Pancreas (tissue), 10 donors: Measurements from ENCODE around the gene PHKG2. TPM values are rescaled to one million over a fixed set of nuclear protein-coding genes. Genes with fewer than 3 reads are reported as not detected.
A peak's percentile ranks its signal among the peaks of the same experiment; 100 is the strongest.

ENCODE experiments used
- ATAC-seq, 4 donors: fragments of 200-7000 bp; cut with Tn5 transposase; one replicate each; pipeline versions ENCODE4 v1.8.0 to v1.9.1; 2020; ENCODE audit warnings: mild to moderate bottlenecking in 4 of 4, moderate library complexity in 4 of 4
- DNase-seq, 6 donors: peaks; one replicate each; pipeline ENCODE4 v3.0.0-alpha.2; 2020
- FAIRE-seq: peaks from 2 replicates; lab custom pipeline; 2012; peaks lifted over from hg19 to GRCh38; lab: Jason Lieb, UNC
- H3K27ac ChIP-seq, 4 donors: fragments of 200-600 bp; sonication (generic); 1 replicate in 3 of 4; 2 replicates in 1 of 4; pipeline versions ENCODE4 v1.5.0 to v1.8.0; 2020
- H3K27me3 ChIP-seq, 4 donors: fragments of 200-600 bp; one replicate each; pipeline ENCODE4 v1.8.0; 2021
- H3K36me3 ChIP-seq, 3 donors: fragments of 200-600 bp; sonication (generic) in 1 of 3; one replicate each; pipeline versions ENCODE4 v1.5.0 to v1.8.0; 2020 to 2021
- H3K4me1 ChIP-seq, 3 donors: fragments of 200-600 bp; one replicate each; pipeline ENCODE4 v1.8.0; 2021
- H3K4me3 ChIP-seq, 4 donors: fragments of 200-600 bp; sonication (generic) in 2 of 4; one replicate each; pipeline versions ENCODE4 v1.5.0 to v1.8.0; 2020 to 2021
- H3K9me3 ChIP-seq, 4 donors: fragments of 200-600 bp; one replicate each; pipeline ENCODE4 v1.8.0; 2021
- WGBS, 2 donors: extraction: QIAGEN DNeasy Blood & Tissue Kit; methylation state at CpG; one replicate each; pipeline ENCODE4 v1.1.7; 2013; 5-methylcytosine and 5-hydroxymethylcytosine counted together
- intact Hi-C, 3 donors: fragments of 100-400 bp; cut with DNase I; formaldehyde crosslinking; loops; one replicate each; pipeline versions ENCODE4 v1.11.1 to v1.14.2; 2022
- polyA plus RNA-seq, 2 donors: library from polyadenylated mRNA; stranded (reverse); fragments of 200-250 nt; gene quantifications; one replicate each; pipeline ENCODE4 v1.2.3, GENCODE V29; 2013
- total RNA-seq, 6 donors: library from RNA; stranded (reverse); fragmentation: NEBNext Ultra II Directional in 4 of 6; extraction: Animal tissue kit (Norgen Biotek cat#: 25700) in 4 of 6; gene quantifications; one replicate each; pipeline versions ENCODE4 v1.2.1 to v1.2.4, GENCODE V29; 2021 to 2023
- TF ChIP-seq, protein P1 (sequence below), 4 donors: fragments of 200-600 bp; sonication (generic) in 3 of 4; IDR thresholded peaks; one replicate each; pipeline versions ENCODE4 v1.5.0 to v1.8.0; 2021; ENCODE audit warnings: antibody characterized with exemption in 4 of 4
- donor health status: healthy with polysubstance abuse.
- donor health status: DM: no; HTN: no; CAD: no; lungs with moderate emphysema.
- donor health status: DM: no; HTN: no; CAD: no.
- donor health status: control.
- donor health status: control.
- donor health status: Bipolar disorder and iron deficiency.
- donor health status: DM: yes; HTN: yes; CAD: no.
- donor health status: DM: no; HTN: no; CAD: no.
- donor health status: DM: no; HTN: no; CAD: no.
- donor health status: DM: yes; HTN: yes; CAD: no.

Gene PHKG2
- total and polyA plus RNA-seq, 8 donors = 7.9 to 42.3 (median 11.4) TPM

DNA sequence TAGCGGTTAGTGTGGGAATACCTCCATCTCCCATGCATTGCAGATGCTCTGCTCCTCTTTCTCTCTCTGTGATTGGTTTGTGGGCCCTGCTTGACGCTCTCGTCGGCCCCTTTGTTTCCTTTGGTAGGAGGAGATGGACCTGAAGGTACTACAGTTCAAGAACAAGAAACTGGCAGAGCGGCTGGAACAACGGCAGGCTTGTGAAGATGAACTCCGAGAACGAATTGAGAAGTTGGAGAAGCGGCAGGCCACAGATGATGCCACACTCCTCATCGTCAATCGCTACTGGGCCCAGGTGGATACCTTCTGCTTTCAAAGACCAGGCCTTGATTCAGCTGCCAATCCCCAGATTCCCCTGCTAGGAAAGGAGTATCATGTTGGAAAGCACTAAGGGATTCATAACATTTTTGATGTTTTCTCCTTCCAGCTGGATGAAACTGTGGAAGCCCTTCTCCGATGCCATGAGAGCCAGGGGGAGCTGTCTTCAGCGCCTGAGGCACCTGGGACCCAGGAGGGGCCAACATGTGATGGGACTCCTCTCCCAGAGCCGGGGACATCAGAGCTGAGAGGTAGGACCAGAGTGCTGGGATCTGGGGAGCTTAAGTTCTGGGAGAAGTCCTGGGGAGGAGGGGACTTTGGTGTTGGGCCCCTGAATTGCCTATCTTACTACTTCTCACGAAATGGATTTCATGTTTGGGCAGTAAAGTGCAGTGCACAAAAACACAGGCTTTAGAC, 14.9 kb downstream of the PHKG2 start:
- Histone ChIP-seq H3K27ac (peak overlapping the region in 1 of 4 donors; percentile 79), H3K27me3 (no peaks in the 10 kb centered on the region), H3K4me1 (peaks cover 7 to 18% (median 13%) of the 10 kb centered on the region in 3 donors), H3K36me3 (peaks cover 17 to 42% (median 35%) of the 10 kb centered on the region in 3 donors), H3K9me3 (no peaks in the 10 kb centered on the region), H3K4me3 (peak overlapping the region in 3 of 4 donors; percentile 67 to 91 (median 89))
- TF ChIP-seq, protein P1, sequence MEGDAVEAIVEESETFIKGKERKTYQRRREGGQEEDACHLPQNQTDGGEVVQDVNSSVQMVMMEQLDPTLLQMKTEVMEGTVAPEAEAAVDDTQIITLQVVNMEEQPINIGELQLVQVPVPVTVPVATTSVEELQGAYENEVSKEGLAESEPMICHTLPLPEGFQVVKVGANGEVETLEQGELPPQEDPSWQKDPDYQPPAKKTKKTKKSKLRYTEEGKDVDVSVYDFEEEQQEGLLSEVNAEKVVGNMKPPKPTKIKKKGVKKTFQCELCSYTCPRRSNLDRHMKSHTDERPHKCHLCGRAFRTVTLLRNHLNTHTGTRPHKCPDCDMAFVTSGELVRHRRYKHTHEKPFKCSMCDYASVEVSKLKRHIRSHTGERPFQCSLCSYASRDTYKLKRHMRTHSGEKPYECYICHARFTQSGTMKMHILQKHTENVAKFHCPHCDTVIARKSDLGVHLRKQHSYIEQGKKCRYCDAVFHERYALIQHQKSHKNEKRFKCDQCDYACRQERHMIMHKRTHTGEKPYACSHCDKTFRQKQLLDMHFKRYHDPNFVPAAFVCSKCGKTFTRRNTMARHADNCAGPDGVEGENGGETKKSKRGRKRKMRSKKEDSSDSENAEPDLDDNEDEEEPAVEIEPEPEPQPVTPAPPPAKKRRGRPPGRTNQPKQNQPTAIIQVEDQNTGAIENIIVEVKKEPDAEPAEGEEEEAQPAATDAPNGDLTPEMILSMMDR (IDR thresholded peaks at IDR 0.05) = no peak
- no peak for ATAC-seq
- no peak for FAIRE-seq
- DNase-seq = peak in 1 of 6 donors; percentile 37
- 45 to 50% methylated on average over 15 of the region's 15 CpGs for WGBS, 2 donors
- intact Hi-C loops = loop anchor here in 1 of 3 donors (10.0 kb wide), 1 partner anchor 112 kb away; no protein-coding TSS in a partner anchor

DNA sequence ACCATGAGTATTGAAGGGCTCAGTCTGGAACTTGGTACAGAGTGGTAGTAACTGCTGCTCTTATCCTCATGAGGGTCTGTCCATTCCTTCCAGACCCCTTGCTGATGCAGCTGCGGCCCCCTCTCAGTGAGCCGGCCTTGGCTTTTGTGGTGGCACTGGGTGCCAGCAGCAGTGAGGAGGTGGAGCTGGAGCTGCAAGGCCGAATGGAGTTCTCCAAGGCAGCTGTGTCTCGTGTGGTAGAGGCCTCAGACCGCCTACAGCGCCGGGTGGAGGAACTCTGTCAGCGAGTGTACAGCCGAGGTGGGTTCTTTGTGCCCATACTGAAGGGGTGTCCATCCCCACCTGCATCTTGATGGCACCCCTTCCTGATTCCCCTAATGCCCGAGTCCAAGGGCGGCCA, 15.9 kb downstream of the PHKG2 start:
- 82 to 91% methylated on average over 11 of the region's 11 CpGs for WGBS, 2 donors
- no peak for ATAC-seq
- no peaks in the 10 kb centered on the region for H3K9me3 ChIP-seq
- peaks cover 7 to 18% (median 13%) of the 10 kb centered on the region in 3 donors for H3K4me1 ChIP-seq
- TF ChIP-seq, protein P1 (IDR thresholded peaks at IDR 0.05) = no peak
- H3K27ac ChIP-seq = no peak overlapping the region
- no peaks in the 10 kb centered on the region for H3K27me3 ChIP-seq
- no peak overlapping the region for H3K4me3 ChIP-seq
- peaks cover 17 to 51% (median 44%) of the 10 kb centered on the region in 3 donors for H3K36me3 ChIP-seq
- peak in 1 of 6 donors; percentile 44 for DNase-seq
- intact Hi-C loops = loop anchor here in 1 of 3 donors (10.0 kb wide), 1 partner anchor 111 kb away; no protein-coding TSS in a partner anchor
- no peak for FAIRE-seq

DNA sequence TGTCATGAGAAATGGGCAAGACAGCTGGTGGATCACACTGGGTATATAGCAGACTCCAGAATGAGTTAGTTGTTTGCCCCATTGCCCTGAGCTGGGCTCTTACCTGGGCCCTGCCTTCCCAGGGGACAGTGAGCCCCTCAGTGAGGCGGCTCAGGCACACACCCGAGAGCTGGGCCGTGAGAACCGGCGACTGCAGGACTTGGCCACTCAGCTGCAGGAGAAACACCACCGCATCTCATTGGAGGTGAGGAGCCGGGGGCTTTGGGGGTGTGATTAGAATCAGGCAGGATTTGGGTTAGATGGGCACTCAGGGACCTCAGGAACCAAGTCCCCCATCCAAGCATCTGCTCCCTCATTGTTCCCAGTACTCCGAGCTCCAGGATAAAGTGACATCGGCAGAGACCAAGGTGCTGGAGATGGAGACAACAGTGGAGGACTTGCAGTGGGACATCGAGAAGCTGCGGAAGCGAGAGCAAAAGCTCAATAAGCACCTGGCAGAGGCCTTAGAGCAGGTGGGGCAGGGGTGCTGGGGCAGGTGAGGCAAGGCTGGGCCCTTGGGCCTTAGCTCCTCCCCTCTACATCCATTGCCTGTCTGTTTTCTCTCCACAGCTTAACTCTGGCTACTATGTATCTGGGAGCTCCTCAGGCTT, 16.7 kb downstream of the PHKG2 start:
- TF ChIP-seq, protein P1 (IDR thresholded peaks at IDR 0.05) = no peak
- intact Hi-C loops = loop anchor here in 1 of 3 donors (10.0 kb wide), 1 partner anchor 110 kb away; no protein-coding TSS in a partner anchor
- no peaks in the 10 kb centered on the region for H3K27me3 ChIP-seq
- H3K36me3 ChIP-seq = peaks cover 17 to 60% (median 48%) of the 10 kb centered on the region in 3 donors
- H3K9me3 ChIP-seq = no peaks in the 10 kb centered on the region
- DNase-seq (peak in 1 of 6 donors; percentile 42), ATAC-seq (no peak), FAIRE-seq (no peak)
- no peak overlapping the region for H3K4me3 ChIP-seq
- 88 to 91% methylated on average over 12 of the region's 12 CpGs for WGBS, 2 donors
- H3K4me1 ChIP-seq = peaks cover 7 to 18% (median 13%) of the 10 kb centered on the region in 3 donors
- H3K27ac ChIP-seq = no peak overlapping the region

DNA sequence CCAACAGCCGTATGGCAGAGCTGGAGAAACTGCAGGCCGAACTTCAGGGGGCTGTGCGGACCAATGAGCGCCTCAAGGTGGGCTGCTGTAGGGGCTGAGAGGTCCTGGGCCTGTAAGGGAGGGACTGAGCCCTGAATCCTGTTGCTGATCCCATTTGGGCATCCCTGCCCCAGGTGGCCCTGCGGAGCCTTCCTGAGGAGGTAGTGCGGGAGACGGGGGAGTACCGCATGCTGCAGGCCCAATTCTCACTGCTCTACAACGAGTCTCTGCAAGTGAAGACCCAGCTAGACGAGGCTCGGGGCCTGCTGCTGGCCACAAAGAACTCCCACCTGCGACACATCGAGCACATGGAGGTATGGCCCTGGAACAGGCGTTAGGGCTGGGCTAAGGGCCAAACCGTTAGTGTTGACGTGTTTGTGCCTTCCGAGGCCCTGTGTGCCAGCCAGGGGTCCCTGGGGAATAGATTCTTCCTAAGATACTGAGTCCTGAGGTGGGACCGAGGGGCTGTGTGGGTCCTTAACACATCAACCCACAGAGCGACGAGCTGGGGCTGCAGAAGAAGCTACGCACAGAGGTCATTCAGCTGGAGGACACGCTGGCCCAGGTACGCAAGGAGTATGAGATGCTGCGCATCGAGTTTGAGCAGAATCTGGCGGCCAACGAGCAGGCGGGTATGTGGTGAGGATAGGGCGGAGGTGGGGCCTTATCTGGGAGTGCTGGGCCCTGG, 18.1 kb downstream of the PHKG2 start:
- ATAC-seq = no peak
- Histone ChIP-seq H3K27ac (no peak overlapping the region), H3K36me3 (peaks cover 19 to 72% (median 56%) of the 10 kb centered on the region in 3 donors), H3K27me3 (no peaks in the 10 kb centered on the region), H3K4me3 (no peak overlapping the region), H3K9me3 (no peaks in the 10 kb centered on the region), H3K4me1 (peaks cover 7 to 9% (median 7%) of the 10 kb centered on the region in 3 donors)
- DNase-seq = peak in 1 of 6 donors; percentile 28
- intact Hi-C loops = loop anchor here in 1 of 3 donors (10.0 kb wide), 1 partner anchor 108 kb away; no protein-coding TSS in a partner anchor
- no peak for FAIRE-seq
- TF ChIP-seq, protein P1 (IDR thresholded peaks at IDR 0.05) = no peak
- WGBS, 2 donors = 88 to 92% methylated on average over 29 of the region's 29 CpGs
